PC-3 (cell line): Measurements from ENCODE around the gene KCNC1.

Experiments
- EZH2 ChIP-seq: fragments of 300-600 bp; sonication (generic); IDR thresholded peaks from one replicate; pipeline ENCODE4 v1.6.1; 2017; ENCODE audit warnings: antibody characterized with exemption, mild to moderate bottlenecking, low read length; ENCODE audit not compliant: unreplicated experiment
- EZH2phosphoT487 ChIP-seq: fragments of 300-600 bp; sonication (generic); IDR thresholded peaks from 2 replicates; pipeline ENCODE4 v1.6.1; 2018; ENCODE audit warnings: mild to moderate bottlenecking, antibody characterized with exemption, low read length, borderline replicate concordance
- TF ChIP-seq, protein P1 (sequence below): fragments of 300-600 bp; sonication (generic); conservative IDR thresholded peaks from 2 replicates; pipeline ENCODE4 v1.5.1; 2017; ENCODE audit warnings: antibody characterized with exemption, low read depth, mild to moderate bottlenecking, low read length

DNA sequence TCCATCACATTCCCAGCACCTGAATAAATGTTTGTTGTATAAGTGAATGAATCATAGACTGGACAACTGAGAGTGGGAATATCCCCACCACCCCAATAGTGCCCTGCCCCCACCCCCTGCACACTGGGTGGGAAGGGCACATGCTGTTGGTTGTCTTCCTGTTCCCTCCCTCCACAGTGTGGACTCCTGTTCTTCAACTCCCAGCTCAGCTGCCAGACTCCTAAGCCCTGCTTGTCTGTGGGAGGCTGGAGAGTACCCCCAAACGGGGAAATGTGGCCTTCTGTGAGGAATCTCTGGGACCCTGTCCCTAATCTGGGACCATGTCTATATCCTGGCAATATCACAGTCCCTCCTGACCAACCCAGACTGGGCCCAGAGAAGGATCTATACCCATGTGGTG lies 20.7 kb upstream of the KCNC1 start:
- TF ChIP-seq, protein P1, sequence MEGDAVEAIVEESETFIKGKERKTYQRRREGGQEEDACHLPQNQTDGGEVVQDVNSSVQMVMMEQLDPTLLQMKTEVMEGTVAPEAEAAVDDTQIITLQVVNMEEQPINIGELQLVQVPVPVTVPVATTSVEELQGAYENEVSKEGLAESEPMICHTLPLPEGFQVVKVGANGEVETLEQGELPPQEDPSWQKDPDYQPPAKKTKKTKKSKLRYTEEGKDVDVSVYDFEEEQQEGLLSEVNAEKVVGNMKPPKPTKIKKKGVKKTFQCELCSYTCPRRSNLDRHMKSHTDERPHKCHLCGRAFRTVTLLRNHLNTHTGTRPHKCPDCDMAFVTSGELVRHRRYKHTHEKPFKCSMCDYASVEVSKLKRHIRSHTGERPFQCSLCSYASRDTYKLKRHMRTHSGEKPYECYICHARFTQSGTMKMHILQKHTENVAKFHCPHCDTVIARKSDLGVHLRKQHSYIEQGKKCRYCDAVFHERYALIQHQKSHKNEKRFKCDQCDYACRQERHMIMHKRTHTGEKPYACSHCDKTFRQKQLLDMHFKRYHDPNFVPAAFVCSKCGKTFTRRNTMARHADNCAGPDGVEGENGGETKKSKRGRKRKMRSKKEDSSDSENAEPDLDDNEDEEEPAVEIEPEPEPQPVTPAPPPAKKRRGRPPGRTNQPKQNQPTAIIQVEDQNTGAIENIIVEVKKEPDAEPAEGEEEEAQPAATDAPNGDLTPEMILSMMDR = no peak
- TF ChIP-seq EZH2 = no peak
- no peak for TF ChIP-seq EZH2phosphoT487
